ENCODE data around the gene PPRC1. TPM values are rescaled to one million over a fixed set of nuclear protein-coding genes. Genes with fewer than 3 reads are reported as not detected.

PPRC1 gene
- polyA plus RNA-seq, 1 donor from 2014 or later: 6.0 TPM

GRCh38 chr10:102083541-102083940 lies 49.3 kb upstream of the PPRC1 start (continued):
- TF ChIP-seq EZH2 (IDR thresholded peaks at IDR 0.05; ENCODE audit: borderline replicate concordance, insufficient read depth, low read length, poor library complexity, severe bottlenecking): no peak

- Histone ChIP-seq H3K9me3 (ENCODE audit: low read length) (no peaks in the 10 kb centered on the region), H3K36me3 (ENCODE audit: insufficient read depth, low read length) (no peaks in the 10 kb centered on the region), H3K79me2 (replicated peaks; ENCODE audit: insufficient read depth, low read length) (no peaks in the 10 kb centered on the region), H3F3A (ENCODE audit: insufficient read depth, low read length, poor library complexity, severe bottlenecking) (no peaks in the 10 kb centered on the region), H2AFZ (ENCODE audit: low read depth, low read length) (no peak overlapping the region), H3K9me2 (ENCODE audit: insufficient read depth, low read length) (no peaks in the 10 kb centered on the region), H4K20me1 (ENCODE audit: insufficient read depth) (no peaks in the 10 kb centered on the region), H3K4me3 (ENCODE audit: low read length) (no peak overlapping the region), H3K9ac (ENCODE audit: low read length) (no peak overlapping the region), H3K27ac (ENCODE audit: low read length) (no peak overlapping the region), H3K27me3 (ENCODE audit: insufficient read depth, low read depth, low read length) (no peaks in the 10 kb centered on the region), H3K4me2 (ENCODE audit: low read length) (no peak overlapping the region)
- TF ChIP-seq EP300 (conservative IDR thresholded peaks at IDR 0.05; ENCODE audit: poor library complexity, severe bottlenecking): no peak
- no peak for TF ChIP-seq REST (IDR thresholded peaks at IDR 0.05; ENCODE audit: borderline replicate concordance)
- TF ChIP-seq RAD21 (conservative IDR thresholded peaks at IDR 0.05): no peak
- no peak for TF ChIP-seq CTCF (IDR thresholded peaks at IDR 0.05; ENCODE audit: poor library complexity, severe bottlenecking)
- TF ChIP-seq EZH2 (IDR thresholded peaks at IDR 0.05; ENCODE audit: borderline replicate concordance, insufficient read depth, low read length, poor library complexity, severe bottlenecking): no peak
- TF ChIP-seq TAF1 (IDR thresholded peaks at IDR 0.05; ENCODE audit: low read depth): no peak
- TF ChIP-seq MXI1 (conservative IDR thresholded peaks at IDR 0.05; ENCODE audit: poor library complexity, severe bottlenecking): no peak
- TF ChIP-seq SMC3 (conservative IDR thresholded peaks at IDR 0.05; ENCODE audit: poor library complexity): no peak
- TF ChIP-seq POLR2AphosphoS5 (IDR thresholded peaks at IDR 0.05): no peak
These were observed 47.5 kb upstream of the PPRC1 start for GRCh38 chr10:102085336-102085735.

GRCh38 chr10:102086196-102086595 lies 46.6 kb upstream of the PPRC1 start:
- Histone ChIP-seq H3K36me3 (ENCODE audit: insufficient read depth, low read length) (no peaks in the 10 kb centered on the region), H3K9me3 (ENCODE audit: low read length) (no peaks in the 10 kb centered on the region), H3K9me2 (ENCODE audit: insufficient read depth, low read length) (no peaks in the 10 kb centered on the region), H3K4me3 (ENCODE audit: low read length) (no peak overlapping the region), H3K27me3 (ENCODE audit: insufficient read depth, low read depth, low read length) (no peaks in the 10 kb centered on the region), H4K20me1 (ENCODE audit: insufficient read depth) (no peaks in the 10 kb centered on the region), H3K79me2 (replicated peaks; ENCODE audit: insufficient read depth, low read length) (no peaks in the 10 kb centered on the region), H3K4me2 (ENCODE audit: low read length) (no peak overlapping the region), H3K9ac (ENCODE audit: low read length) (no peak overlapping the region), H3K27ac (ENCODE audit: low read length) (no peak overlapping the region), H2AFZ (ENCODE audit: low read depth, low read length) (no peak overlapping the region), H3F3A (ENCODE audit: insufficient read depth, low read length, poor library complexity, severe bottlenecking) (no peaks in the 10 kb centered on the region)
- no peak for TF ChIP-seq REST (IDR thresholded peaks at IDR 0.05; ENCODE audit: borderline replicate concordance)
- no peak for TF ChIP-seq MXI1 (conservative IDR thresholded peaks at IDR 0.05; ENCODE audit: poor library complexity, severe bottlenecking)
- no peak for TF ChIP-seq RAD21 (conservative IDR thresholded peaks at IDR 0.05)
- no peak for TF ChIP-seq EZH2 (IDR thresholded peaks at IDR 0.05; ENCODE audit: borderline replicate concordance, insufficient read depth, low read length, poor library complexity, severe bottlenecking)
- TF ChIP-seq TAF1 (IDR thresholded peaks at IDR 0.05; ENCODE audit: low read depth): no peak
